Stimulated activated CD4-positive, alpha-beta T cell treated with anti-CD3 and anti-CD28 coated beads, Interleukin-1b, Interleukin-23, amount 100 ng/mL, for 1 hour (primary cell): ENCODE data around the gene DDR2.

Experiments
- DNase-seq, 2 donors: peaks; one replicate each; pipeline ENCODE4 v3.0.0-alpha.2; 2020; ENCODE audit warnings: low read depth in 2 of 2

DDR2 gene

GRCh38 chr1:162697140-162697895 is 65.1 kb downstream of the DDR2 start:
- no peak for DNase-seq

GRCh38 chr1:162699366-162699765 is 67.1 kb downstream of the DDR2 start:
- DNase-seq: no peak

- no peak for DNase-seq
These were observed 67.9 kb downstream of the DDR2 start for GRCh38 chr1:162700131-162700530.

GRCh38 chr1:162701286-162701685 is 69.0 kb downstream of the DDR2 start:
- no peak for DNase-seq

GRCh38 chr1:162702628-162703027 is 70.4 kb downstream of the DDR2 start:
- no peak for DNase-seq

GRCh38 chr1:162703708-162704107 is 71.4 kb downstream of the DDR2 start:
- no peak for DNase-seq

GRCh38 chr1:162704673-162705424 is 72.6 kb downstream of the DDR2 start:
- DNase-seq: no peak

- no peak for DNase-seq
These were observed 73.7 kb downstream of the DDR2 start for GRCh38 chr1:162706003-162706402.

- no peak for DNase-seq
These were observed 74.3 kb downstream of the DDR2 start for GRCh38 chr1:162706606-162707005.

- no peak for DNase-seq
These were observed 76.0 kb downstream of the DDR2 start for GRCh38 chr1:162708286-162708685.

- no peak for DNase-seq
These were observed 77.0 kb downstream of the DDR2 start for GRCh38 chr1:162709132-162709860.

- no peak for DNase-seq
These were observed 77.6 kb downstream of the DDR2 start for GRCh38 chr1:162709870-162710269.

- no peak for DNase-seq
These were observed 78.1 kb downstream of the DDR2 start for GRCh38 chr1:162710345-162710744.

- DNase-seq: no peak
These were observed 78.7 kb downstream of the DDR2 start for GRCh38 chr1:162710780-162711465.

GRCh38 chr1:162712317-162713029 is 80.2 kb downstream of the DDR2 start:
- no peak for DNase-seq

GRCh38 chr1:162716123-162716522 is 83.9 kb downstream of the DDR2 start:
- no peak for DNase-seq

GRCh38 chr1:162716552-162716951 is 84.3 kb downstream of the DDR2 start:
- DNase-seq: no peak

GRCh38 chr1:162717548-162718184 is 85.4 kb downstream of the DDR2 start:
- no peak for DNase-seq

GRCh38 chr1:162719678-162720077 is 87.4 kb downstream of the DDR2 start:
- no peak for DNase-seq

GRCh38 chr1:162720996-162721395 is 88.7 kb downstream of the DDR2 start:
- DNase-seq: no peak

- no peak for DNase-seq
These were observed 89.2 kb downstream of the DDR2 start for GRCh38 chr1:162721471-162721870.
